ENCODE measurements around the gene CALM1. TPM values are rescaled to one million over a fixed set of nuclear protein-coding genes. Genes with fewer than 3 reads are reported as not detected.

Gene CALM1
- polyA plus RNA-seq, 1 donor from 2014 or later: 373 TPM

GRCh38 chr14:90349739-90350138, 47.1 kb upstream of the CALM1 start:
- H3F3A ChIP-seq (ENCODE audit: insufficient read depth, low read length, poor library complexity, severe bottlenecking): no peaks in the 10 kb centered on the region
- no peak overlapping the region for H3K27ac ChIP-seq (ENCODE audit: low read length)
- no peaks in the 10 kb centered on the region for H3K36me3 ChIP-seq (ENCODE audit: insufficient read depth, low read length)
- H3K9ac ChIP-seq (ENCODE audit: low read length): no peak overlapping the region
- H3K79me2 ChIP-seq (replicated peaks; ENCODE audit: insufficient read depth, low read length): no peaks in the 10 kb centered on the region
- H3K27me3 ChIP-seq (ENCODE audit: insufficient read depth, low read depth, low read length): no peaks in the 10 kb centered on the region
- H3K9me3 ChIP-seq (ENCODE audit: low read length): no peaks in the 10 kb centered on the region
- no peaks in the 10 kb centered on the region for H4K20me1 ChIP-seq (ENCODE audit: insufficient read depth)
- TF ChIP-seq TAF1 (IDR thresholded peaks at IDR 0.05; ENCODE audit: low read depth): no peak
- no peak for TF ChIP-seq EZH2 (IDR thresholded peaks at IDR 0.05; ENCODE audit: borderline replicate concordance, insufficient read depth, low read length, poor library complexity, severe bottlenecking)
- TF ChIP-seq RAD21 (conservative IDR thresholded peaks at IDR 0.05): no peak
- no peak for TF ChIP-seq REST (IDR thresholded peaks at IDR 0.05; ENCODE audit: borderline replicate concordance)
- TF ChIP-seq CTCF (IDR thresholded peaks at IDR 0.05; ENCODE audit: poor library complexity, severe bottlenecking): no peak
- TF ChIP-seq SMC3 (conservative IDR thresholded peaks at IDR 0.05; ENCODE audit: poor library complexity): no peak
- no peak for TF ChIP-seq MXI1 (conservative IDR thresholded peaks at IDR 0.05; ENCODE audit: poor library complexity, severe bottlenecking)
- no peak for TF ChIP-seq EP300 (conservative IDR thresholded peaks at IDR 0.05; ENCODE audit: poor library complexity, severe bottlenecking)
- TF ChIP-seq POLR2AphosphoS5 (IDR thresholded peaks at IDR 0.05): no peak
- H3K4me2 ChIP-seq (ENCODE audit: low read length): no peak overlapping the region
- no peaks in the 10 kb centered on the region for H3K9me2 ChIP-seq (ENCODE audit: insufficient read depth, low read length)
- H2AFZ ChIP-seq (ENCODE audit: low read depth, low read length): no peak overlapping the region
- H3K4me3 ChIP-seq (ENCODE audit: low read length): no peak overlapping the region

GRCh38 chr14:90354551-90355298, 42.1 kb upstream of the CALM1 start:
- no peaks in the 10 kb centered on the region for H3K27me3 ChIP-seq (ENCODE audit: insufficient read depth, low read depth, low read length)
- H3K4me3 ChIP-seq (ENCODE audit: low read length): no peak overlapping the region
- no peak overlapping the region for H3K9ac ChIP-seq (ENCODE audit: low read length)
- H3K36me3 ChIP-seq (ENCODE audit: insufficient read depth, low read length): no peaks in the 10 kb centered on the region
- no peak for TF ChIP-seq EP300 (conservative IDR thresholded peaks at IDR 0.05; ENCODE audit: poor library complexity, severe bottlenecking)
- TF ChIP-seq REST (IDR thresholded peaks at IDR 0.05; ENCODE audit: borderline replicate concordance): no peak
- TF ChIP-seq TAF1 (IDR thresholded peaks at IDR 0.05; ENCODE audit: low read depth): no peak
- TF ChIP-seq CTCF (IDR thresholded peaks at IDR 0.05; ENCODE audit: poor library complexity, severe bottlenecking): no peak
- no peak for TF ChIP-seq MXI1 (conservative IDR thresholded peaks at IDR 0.05; ENCODE audit: poor library complexity, severe bottlenecking)
- no peak for TF ChIP-seq POLR2AphosphoS5 (IDR thresholded peaks at IDR 0.05)
- no peak for TF ChIP-seq SMC3 (conservative IDR thresholded peaks at IDR 0.05; ENCODE audit: poor library complexity)
- no peak for TF ChIP-seq EZH2 (IDR thresholded peaks at IDR 0.05; ENCODE audit: borderline replicate concordance, insufficient read depth, low read length, poor library complexity, severe bottlenecking)
- no peak for TF ChIP-seq RAD21 (conservative IDR thresholded peaks at IDR 0.05)
- no peaks in the 10 kb centered on the region for H3K79me2 ChIP-seq (replicated peaks; ENCODE audit: insufficient read depth, low read length)
- H3K4me2 ChIP-seq (ENCODE audit: low read length): no peak overlapping the region
- H2AFZ ChIP-seq (ENCODE audit: low read depth, low read length): no peak overlapping the region
- H4K20me1 ChIP-seq (ENCODE audit: insufficient read depth): no peaks in the 10 kb centered on the region
- H3K27ac ChIP-seq (ENCODE audit: low read length): no peak overlapping the region
- no peaks in the 10 kb centered on the region for H3F3A ChIP-seq (ENCODE audit: insufficient read depth, low read length, poor library complexity, severe bottlenecking)
- no peaks in the 10 kb centered on the region for H3K9me3 ChIP-seq (ENCODE audit: low read length)
- no peaks in the 10 kb centered on the region for H3K9me2 ChIP-seq (ENCODE audit: insufficient read depth, low read length)

Measured in neural cell (in vitro differentiated cells).